ENCODE measurements around the gene SLC12A8. TPM values are rescaled to one million over a fixed set of nuclear protein-coding genes. Genes with fewer than 3 reads are reported as not detected.
"Not testable (repeated sequence)": the region's sequence is repeated elsewhere in the genome, so short reads cannot be mapped to it uniquely, and the experiment has no call there.

The SLC12A8 gene
- total RNA-seq, 2 experiments from 2014 or later, result 0.48 to 1.00 TPM

DNA sequence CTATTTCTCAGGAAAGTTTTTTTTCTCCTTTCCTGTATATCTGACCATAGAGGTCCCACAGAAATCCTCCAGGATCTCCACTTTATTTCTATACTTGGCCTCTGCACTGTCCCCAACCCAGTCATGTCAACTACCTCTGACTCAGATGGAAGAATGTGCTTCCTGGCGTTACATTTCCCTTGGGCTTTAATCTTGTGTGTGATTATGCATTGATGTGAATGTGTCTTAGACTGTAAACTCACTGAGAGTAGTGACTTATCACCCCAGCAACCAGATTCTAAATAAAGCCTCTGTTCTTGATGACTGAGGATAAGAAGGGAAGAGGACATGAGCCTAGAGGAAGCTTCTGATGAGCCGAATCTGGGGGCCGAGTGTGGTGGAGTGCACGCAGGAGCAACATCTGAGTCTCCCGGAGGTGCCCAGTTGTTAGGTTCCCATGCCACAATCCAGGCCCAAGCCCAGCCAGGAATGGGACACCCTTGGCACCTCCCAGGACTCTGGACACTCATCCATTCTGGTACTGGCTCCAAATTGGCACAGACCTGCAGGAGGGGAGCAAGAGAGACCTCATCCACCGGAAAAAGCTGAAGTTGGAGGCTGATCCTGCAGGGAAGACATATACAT, 124.7 kb downstream of the SLC12A8 start:
- Mint-ChIP-seq H3K4me3 (no peak overlapping the region), H3K27me3 (no peaks in the 10 kb centered on the region), H3K4me1 (ENCODE audit: low read depth) (no peaks in the 10 kb centered on the region), H3K9me3 (peaks cover 2% of the 10 kb centered on the region), H3K27ac (no peak overlapping the region), H3K36me3 (no peaks in the 10 kb centered on the region)
- ChIA-PET POLR2A (no interaction called here), CTCF (no interaction called here)
- intact Hi-C loops (cut with micrococcal nuclease), result no loop called here
- DNase-seq, result no peak

DNA sequence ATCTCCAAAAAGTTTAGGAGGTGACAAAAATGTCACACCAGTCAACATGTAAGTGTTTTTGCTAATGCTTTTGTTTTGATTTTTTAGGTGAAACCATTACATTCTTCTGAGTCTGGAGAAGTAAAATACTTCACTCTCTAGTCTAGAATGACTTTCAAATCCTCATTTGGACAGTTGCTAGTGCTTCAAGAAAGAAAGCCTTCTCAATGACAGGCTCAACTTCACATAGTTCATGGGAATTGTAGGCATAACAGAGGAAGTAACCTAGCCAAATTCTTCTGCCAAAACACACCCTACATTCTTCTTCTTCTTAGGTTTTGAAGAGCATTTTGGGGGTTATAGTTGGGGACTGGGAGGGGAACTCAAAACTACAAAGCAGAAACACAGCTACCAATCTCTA, 127.4 kb downstream of the SLC12A8 start:
- no peaks in the 10 kb centered on the region for H3K9me3 Mint-ChIP-seq
- intact Hi-C loops (cut with micrococcal nuclease), result no loop called here
- H3K36me3 Mint-ChIP-seq, result no peaks in the 10 kb centered on the region
- H3K4me1 Mint-ChIP-seq (ENCODE audit: low read depth), result no peaks in the 10 kb centered on the region
- DNase-seq, result no peak
- H3K27ac Mint-ChIP-seq, result no peak overlapping the region
- H3K27me3 Mint-ChIP-seq, result peaks cover 2% of the 10 kb centered on the region
- no peak overlapping the region for H3K4me3 Mint-ChIP-seq
- ChIA-PET POLR2A (no interaction called here), CTCF (interaction anchor here (0.6 kb wide), 1 partner anchor 225 kb away, joined by 3 read pairs; no protein-coding TSS in a partner anchor)

DNA sequence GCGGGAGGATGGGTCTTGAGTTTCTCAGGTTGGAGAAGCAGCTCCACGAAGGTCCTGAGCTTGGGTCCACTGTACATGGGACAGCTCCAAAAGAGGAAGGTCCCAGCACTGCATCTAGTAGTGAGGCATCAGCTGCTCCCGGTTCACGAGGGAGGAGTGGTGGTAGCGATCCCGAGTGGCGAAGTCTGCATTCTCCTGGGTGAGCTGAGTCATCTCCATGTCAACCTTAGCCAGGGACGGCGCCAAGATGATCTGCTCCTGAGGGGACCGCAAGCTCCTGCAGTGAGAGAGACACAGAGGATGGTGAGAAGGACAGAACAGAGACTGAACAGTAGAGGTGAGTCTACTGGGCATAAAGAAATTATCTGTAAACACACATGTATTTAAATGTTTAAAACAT, 128.8 kb downstream of the SLC12A8 start:
- Mint-ChIP-seq H3K27ac (no peak overlapping the region), H3K27me3 (peaks cover 2% of the 10 kb centered on the region), H3K4me1 (ENCODE audit: low read depth) (no peaks in the 10 kb centered on the region), H3K36me3 (no peaks in the 10 kb centered on the region), H3K4me3 (no peak overlapping the region), H3K9me3 (no peaks in the 10 kb centered on the region)
- POLR2A ChIA-PET, result no interaction called here
- DNase-seq, result no peak
- intact Hi-C loops (cut with micrococcal nuclease), result no loop called here
- CTCF ChIA-PET, result interaction anchor here (0.7 kb wide), 1 partner anchor 278 kb away, joined by 3 read pairs; no protein-coding TSS in a partner anchor

DNA sequence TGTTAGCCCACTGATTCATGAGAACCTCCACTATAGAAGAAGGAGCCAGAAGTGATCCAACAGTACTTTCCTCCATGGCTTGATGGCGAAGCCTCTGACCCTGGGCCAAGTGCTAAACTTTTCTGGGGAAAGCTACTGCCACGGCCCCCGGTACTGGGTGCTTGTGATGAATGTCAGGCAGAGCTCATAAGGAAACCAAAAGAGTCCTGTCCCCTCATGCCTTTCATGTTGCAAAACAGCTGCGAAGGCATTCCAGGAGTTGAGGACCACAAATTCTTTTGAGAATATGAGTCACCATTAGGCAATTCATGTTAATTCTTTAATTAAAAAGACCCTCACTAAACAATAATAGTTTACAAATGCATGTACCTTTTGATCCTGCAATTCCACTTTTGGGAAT, 130.2 kb downstream of the SLC12A8 start:
- H3K4me1 Mint-ChIP-seq (ENCODE audit: low read depth); CTCF ChIA-PET; H3K4me3 Mint-ChIP-seq; DNase-seq; H3K9me3 Mint-ChIP-seq; intact Hi-C loops (cut with micrococcal nuclease); H3K36me3 Mint-ChIP-seq; POLR2A ChIA-PET; H3K27ac Mint-ChIP-seq; H3K27me3 Mint-ChIP-seq: not testable (repeated sequence)

DNA sequence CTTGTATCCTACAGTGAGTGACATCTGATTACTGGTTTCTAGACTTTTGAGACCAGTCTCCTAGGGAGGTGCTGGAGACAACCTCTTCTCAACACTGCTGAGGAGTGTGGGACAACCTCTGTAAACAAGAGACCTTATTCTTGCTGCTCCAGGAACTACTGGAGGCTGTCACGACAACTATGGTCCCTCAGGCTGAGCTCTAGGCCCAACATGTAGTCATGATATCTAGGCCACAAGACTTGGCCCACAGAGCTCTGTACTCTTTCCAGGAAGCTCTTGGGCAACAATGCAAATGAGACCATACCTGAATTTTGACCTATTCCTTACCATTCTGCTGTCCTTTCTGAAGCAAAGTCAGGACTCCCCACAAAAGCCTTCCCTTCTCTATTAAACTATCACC, 132.5 kb downstream of the SLC12A8 start:
- CTCF ChIA-PET, result interaction anchor here (0.6 to 1.7 kb wide), 2 partner anchors 9 to 505 kb away, joined by 3 to 5 read pairs; no protein-coding TSS in a partner anchor
- Mint-ChIP-seq H3K4me3 (no peak overlapping the region), H3K27me3 (peaks cover 2% of the 10 kb centered on the region), H3K36me3 (no peaks in the 10 kb centered on the region), H3K9me3 (no peaks in the 10 kb centered on the region), H3K27ac (no peak overlapping the region), H3K4me1 (ENCODE audit: low read depth) (no peaks in the 10 kb centered on the region)
- intact Hi-C loops (cut with micrococcal nuclease), result no loop called here
- DNase-seq, result no peak
- POLR2A ChIA-PET, result no interaction called here

DNA sequence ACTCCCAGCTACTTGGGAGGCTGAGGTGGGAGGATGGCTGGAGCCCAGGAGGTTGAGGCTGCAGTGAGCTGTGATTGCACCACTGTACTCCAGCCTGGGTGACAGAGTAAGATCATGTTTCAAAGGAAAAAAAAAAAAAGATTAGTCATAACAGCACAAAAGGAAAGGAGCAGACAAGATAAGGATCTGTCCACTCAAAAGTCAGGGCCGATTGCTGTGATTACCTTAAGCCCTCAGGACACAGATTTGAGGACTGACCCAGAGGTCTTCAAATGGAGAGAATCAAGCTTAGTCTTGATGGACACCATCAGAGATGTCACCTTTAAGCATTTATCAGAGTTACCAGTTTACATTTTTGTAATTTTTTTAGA, 132.9 kb downstream of the SLC12A8 start:
- Mint-ChIP-seq H3K4me1 (ENCODE audit: low read depth) (no peaks in the 10 kb centered on the region), H3K4me3 (no peak overlapping the region), H3K9me3 (no peaks in the 10 kb centered on the region), H3K36me3 (no peaks in the 10 kb centered on the region), H3K27me3 (peaks cover 2% of the 10 kb centered on the region), H3K27ac (no peak overlapping the region)
- intact Hi-C loops (cut with micrococcal nuclease), result no loop called here
- POLR2A ChIA-PET, result no interaction called here
- DNase-seq, result no peak
- CTCF ChIA-PET, result interaction anchor here (0.6 kb wide), 1 partner anchor 9 kb away, joined by 3 read pairs; no protein-coding TSS in a partner anchor

DNA sequence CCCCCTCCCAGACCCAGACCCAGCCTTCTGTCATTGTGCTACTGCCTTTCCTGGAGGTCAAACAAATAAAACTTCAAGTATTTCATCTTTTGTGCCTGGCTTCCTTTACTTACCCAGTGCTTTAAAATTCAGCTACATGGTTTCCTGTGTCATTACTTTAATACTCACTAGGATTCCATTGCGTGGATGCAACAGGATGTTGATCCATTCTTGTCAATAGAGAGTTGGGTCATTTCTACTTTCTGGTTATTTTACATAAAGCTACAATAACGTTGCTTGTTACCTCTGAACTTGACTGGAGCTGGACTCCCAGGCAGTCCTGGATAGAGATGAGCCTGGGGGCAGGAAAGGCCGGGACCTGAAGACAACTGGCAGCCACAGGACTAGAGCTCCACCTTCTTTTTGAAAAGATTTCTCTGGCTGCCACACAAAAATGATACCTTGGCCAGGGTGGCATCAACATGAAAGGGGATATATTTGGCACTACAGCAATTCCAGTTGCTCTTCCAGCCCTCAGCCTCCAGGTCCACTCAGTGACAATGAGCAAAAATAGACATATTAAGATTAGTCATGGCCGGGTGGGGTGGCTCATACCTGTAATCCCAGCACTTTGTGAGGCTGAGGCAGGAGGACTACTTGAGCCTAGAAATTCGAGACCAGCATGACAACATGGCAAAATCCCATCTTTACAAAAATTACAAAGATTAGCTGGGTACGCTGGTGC, 133.4 kb downstream of the SLC12A8 start:
- Mint-ChIP-seq H3K27me3 (peaks cover 2% of the 10 kb centered on the region), H3K9me3 (no peaks in the 10 kb centered on the region), H3K4me1 (ENCODE audit: low read depth) (no peaks in the 10 kb centered on the region), H3K27ac (no peak overlapping the region), H3K4me3 (no peak overlapping the region), H3K36me3 (no peaks in the 10 kb centered on the region)
- ChIA-PET CTCF (interaction anchor here (0.6 kb wide), 1 partner anchor 8 kb away, joined by 3 read pairs; no protein-coding TSS in a partner anchor), POLR2A (no interaction called here)
- intact Hi-C loops (cut with micrococcal nuclease), result no loop called here
- no peak for DNase-seq

DNA sequence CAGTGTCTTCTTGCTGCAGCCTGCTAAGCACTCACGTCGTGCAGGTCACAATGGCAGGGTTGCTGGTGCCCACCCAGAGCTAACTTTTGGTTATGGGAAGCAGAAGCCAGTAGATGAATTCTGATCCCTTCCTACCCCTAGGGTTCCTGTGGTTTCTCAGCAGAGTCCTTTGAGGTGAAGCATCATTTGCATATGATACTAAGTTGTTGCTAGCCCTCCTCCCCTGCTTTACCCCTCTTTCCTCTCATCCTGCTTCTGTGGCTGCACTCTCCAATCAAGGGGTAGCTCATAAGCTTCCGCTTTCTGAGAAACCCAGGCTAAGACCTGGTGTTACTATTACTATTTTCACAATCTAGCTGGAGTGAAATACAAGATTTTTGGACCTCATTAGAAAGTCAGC, 134.7 kb downstream of the SLC12A8 start:
- Mint-ChIP-seq H3K36me3 (no peaks in the 10 kb centered on the region), H3K4me1 (ENCODE audit: low read depth) (no peaks in the 10 kb centered on the region), H3K9me3 (no peaks in the 10 kb centered on the region), H3K27me3 (peaks cover 2% of the 10 kb centered on the region), H3K4me3 (no peak overlapping the region), H3K27ac (no peak overlapping the region)
- intact Hi-C loops (cut with micrococcal nuclease), result no loop called here
- ChIA-PET CTCF (no interaction called here), POLR2A (no interaction called here)
- DNase-seq, result no peak

DNA sequence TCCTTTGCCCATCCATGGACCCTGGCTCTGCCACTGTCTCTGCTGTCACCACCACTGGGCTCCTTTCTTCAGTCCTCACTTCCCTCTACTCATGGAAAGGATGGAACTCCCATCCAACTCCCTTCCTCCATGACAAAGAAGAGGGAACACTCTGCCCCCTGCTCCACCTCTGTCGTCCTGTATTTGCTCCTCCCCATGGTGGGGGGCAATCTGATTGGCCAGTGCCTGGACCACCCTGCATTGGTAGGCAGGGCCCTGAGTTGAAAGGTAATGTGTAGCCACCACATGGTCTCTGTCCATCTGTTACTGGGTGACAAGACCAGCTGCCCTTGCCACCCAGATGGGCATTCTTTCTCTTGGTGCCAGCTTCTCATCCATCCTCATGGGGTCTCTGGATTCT, 136.1 kb downstream of the SLC12A8 start:
- intact Hi-C loops (cut with micrococcal nuclease), result no loop called here
- peaks cover 2% of the 10 kb centered on the region for H3K27me3 Mint-ChIP-seq
- H3K27ac Mint-ChIP-seq, result no peak overlapping the region
- ChIA-PET CTCF (no interaction called here), POLR2A (no interaction called here)
- no peaks in the 10 kb centered on the region for H3K36me3 Mint-ChIP-seq
- no peak for DNase-seq
- H3K9me3 Mint-ChIP-seq, result no peaks in the 10 kb centered on the region
- H3K4me1 Mint-ChIP-seq (ENCODE audit: low read depth), result no peaks in the 10 kb centered on the region
- H3K4me3 Mint-ChIP-seq, result no peak overlapping the region

DNA sequence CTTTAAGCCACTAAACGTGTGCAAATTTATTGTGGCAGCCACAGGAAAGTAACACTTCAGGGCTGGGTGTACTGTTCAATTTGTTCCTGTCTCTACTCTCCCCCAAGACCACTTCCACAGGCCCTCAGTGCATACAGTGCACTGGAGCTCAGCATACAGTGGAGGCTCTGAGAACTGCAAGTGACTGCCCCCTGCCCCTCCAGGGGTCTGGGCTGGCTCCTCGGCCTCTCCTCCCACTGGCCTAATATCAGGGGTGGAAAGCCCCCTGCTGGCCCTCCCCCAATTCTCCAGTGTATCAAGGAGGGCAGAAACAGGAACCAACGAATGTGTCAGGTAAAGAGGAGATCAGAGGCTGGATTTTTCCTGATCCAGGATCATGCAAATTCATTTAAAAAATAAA, 136.8 kb downstream of the SLC12A8 start:
- CTCF ChIA-PET, result no interaction called here
- Mint-ChIP-seq H3K9me3 (no peaks in the 10 kb centered on the region), H3K27ac (no peak overlapping the region), H3K36me3 (no peaks in the 10 kb centered on the region), H3K4me1 (ENCODE audit: low read depth) (no peaks in the 10 kb centered on the region), H3K4me3 (no peak overlapping the region), H3K27me3 (peaks cover 2% of the 10 kb centered on the region)
- POLR2A ChIA-PET, result no interaction called here
- DNase-seq, result no peak
- intact Hi-C loops (cut with micrococcal nuclease), result no loop called here

DNA sequence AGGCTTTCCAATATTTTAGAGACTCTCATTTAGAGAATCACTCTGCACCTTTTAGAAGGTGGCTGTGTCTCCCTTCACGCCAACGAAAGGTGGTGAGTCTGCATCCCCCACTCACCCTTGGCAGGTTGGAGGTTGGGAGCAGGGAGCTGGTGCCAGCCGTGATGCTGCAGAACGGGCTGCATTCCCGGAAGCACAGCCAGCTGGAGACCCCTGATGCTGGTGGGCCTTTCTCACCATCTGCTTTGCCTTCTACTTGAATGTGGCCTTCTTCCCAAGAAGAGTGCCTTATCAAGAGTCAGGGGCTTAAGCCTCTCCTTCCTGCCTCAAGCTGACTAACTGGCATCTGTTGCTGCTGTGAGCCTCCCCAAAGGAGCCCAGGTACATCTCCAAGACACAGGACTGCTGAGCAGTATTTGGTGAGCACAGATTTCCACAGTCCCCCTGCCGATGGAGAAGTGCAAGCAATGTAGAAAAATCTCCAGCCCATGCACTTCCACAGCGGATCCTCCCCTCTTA, 139.1 kb downstream of the SLC12A8 start:
- no peak overlapping the region for H3K27ac Mint-ChIP-seq
- intact Hi-C loops (cut with micrococcal nuclease), result no loop called here
- no peak overlapping the region for H3K4me3 Mint-ChIP-seq
- POLR2A ChIA-PET, result no interaction called here
- peaks cover 4% of the 10 kb centered on the region for H3K4me1 Mint-ChIP-seq (ENCODE audit: low read depth)
- CTCF ChIA-PET, result interaction anchor here (1.3 kb wide), 1 partner anchor 15 kb away, joined by 3 read pairs; no protein-coding TSS in a partner anchor
- no peaks in the 10 kb centered on the region for H3K9me3 Mint-ChIP-seq
- H3K36me3 Mint-ChIP-seq, result no peaks in the 10 kb centered on the region
- H3K27me3 Mint-ChIP-seq, result no peaks in the 10 kb centered on the region
- no peak for DNase-seq

DNA sequence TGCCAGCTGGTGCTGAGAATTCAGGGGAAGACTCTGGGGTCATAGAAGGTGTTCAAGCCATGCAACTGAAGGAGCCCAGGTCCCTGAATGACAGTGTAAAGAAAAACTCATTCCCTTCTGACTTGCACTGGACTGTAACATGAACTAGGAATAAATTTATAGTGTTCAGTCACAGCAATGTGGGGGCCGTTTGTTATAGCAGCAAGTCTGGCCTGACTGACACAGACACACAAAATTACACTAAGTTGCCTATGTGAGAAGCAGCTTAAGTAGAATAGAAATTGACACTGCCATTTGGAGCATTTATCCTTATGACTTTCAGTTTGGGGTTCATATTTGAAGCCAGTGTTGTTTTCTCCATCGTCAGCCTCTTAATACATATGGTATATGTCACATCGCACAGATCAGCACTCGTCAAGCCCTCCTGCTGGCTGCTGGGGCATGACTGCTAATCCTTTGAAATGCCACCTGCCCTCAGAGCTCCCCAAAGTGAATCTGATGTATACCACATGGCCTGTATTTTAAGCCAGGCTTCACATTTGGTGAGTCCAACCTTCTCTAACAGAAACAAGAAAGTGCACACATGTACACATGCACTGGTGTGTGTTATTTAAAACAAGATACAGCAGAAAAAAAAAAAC, 139.7 kb downstream of the SLC12A8 start:
- no peak for DNase-seq
- CTCF ChIA-PET, result no interaction called here
- H3K36me3 Mint-ChIP-seq, result no peaks in the 10 kb centered on the region
- POLR2A ChIA-PET, result no interaction called here
- no peaks in the 10 kb centered on the region for H3K9me3 Mint-ChIP-seq
- H3K27ac Mint-ChIP-seq, result no peak overlapping the region
- peaks cover 4% of the 10 kb centered on the region for H3K4me1 Mint-ChIP-seq (ENCODE audit: low read depth)
- H3K4me3 Mint-ChIP-seq, result no peak overlapping the region
- intact Hi-C loops (cut with micrococcal nuclease), result no loop called here
- no peaks in the 10 kb centered on the region for H3K27me3 Mint-ChIP-seq

All from activated CD4-positive, alpha-beta memory T cell treated with anti-CD3 and anti-CD28 coated beads for 36 hours (primary cell).